HepG2 (cell line): ENCODE results near the gene CALR. TPM values are rescaled to one million over a fixed set of nuclear protein-coding genes. Genes with fewer than 3 reads are reported as not detected.
A peak's percentile ranks its signal among the peaks of the same experiment; 100 is the strongest.

Source experiments
- ATF5 ChIP-seq: sonication (generic); formaldehyde crosslinking; IDR thresholded peaks from 2 replicates; pipeline ENCODE4 v1.4.0; 2020; ENCODE audit warnings: mild to moderate bottlenecking, low read depth, missing genetic modification reagents
- BATF2 ChIP-seq: sonication (generic); formaldehyde crosslinking; IDR thresholded peaks from 2 replicates; pipeline ENCODE4 v1.8.0; 2022; ENCODE audit warnings: mild to moderate bottlenecking, missing genetic modification reagents, moderate library complexity
- DMAP1 ChIP-seq: IDR thresholded peaks from 2 replicates; pipeline ENCODE4 v1.6.1; 2016
- FIP1L1 ChIP-seq: fragments of 200-400 bp; formaldehyde crosslinking; IDR thresholded peaks from 2 replicates; pipeline ENCODE4 v1.6.1; 2018; ENCODE audit warnings: low read depth, mild to moderate bottlenecking, low read length, moderate library complexity, borderline replicate concordance; ENCODE audit not compliant: insufficient read depth
- MEF2D ChIP-seq: sonication (generic); formaldehyde crosslinking; IDR thresholded peaks from 2 replicates; pipeline ENCODE4 v1.5.1; 2020; ENCODE audit warnings: mild to moderate bottlenecking, missing genetic modification reagents
- MYNN ChIP-seq: sonication (generic); formaldehyde crosslinking; IDR thresholded peaks from 2 replicates; pipeline ENCODE4 v1.4.0; 2020; ENCODE audit warnings: mild to moderate bottlenecking, low read depth, missing genetic modification reagents
- NCOR1 ChIP-seq: fragments of 200-600 bp; sonication (generic); IDR thresholded peaks from 2 replicates; pipeline ENCODE4 v1.7.0; 2017; ENCODE audit warnings: antibody characterized with exemption, low read length, borderline replicate concordance
- RCOR2 ChIP-seq: IDR thresholded peaks from 2 replicates; pipeline ENCODE4 v1.6.1; 2016; ENCODE audit warnings: missing biosample characterization, missing genetic modification reagents
- RFX1 ChIP-seq: fragments of 450-650 bp; IDR thresholded peaks from 2 replicates; pipeline ENCODE4 v1.6.1; 2017
- SETDB1 ChIP-seq: sonication (generic); formaldehyde crosslinking; IDR thresholded peaks from 2 replicates; pipeline ENCODE4 v1.5.1; 2020; ENCODE audit warnings: missing genetic modification reagents, mild to moderate bottlenecking, borderline replicate concordance
- SIN3B ChIP-seq: fragments of 150-350 bp; IDR thresholded peaks from 2 replicates; pipeline ENCODE4 v1.6.1; 2014; ENCODE audit warnings: low read length
- ZBTB2 ChIP-seq: sonication (generic); formaldehyde crosslinking; IDR thresholded peaks from 2 replicates; pipeline ENCODE4 v1.8.0; 2022; ENCODE audit warnings: low read depth, missing genetic modification reagents
- ZBTB20 ChIP-seq: sonication (generic); formaldehyde crosslinking; IDR thresholded peaks from 2 replicates; pipeline ENCODE4 v1.8.1; 2023; ENCODE audit warnings: missing genetic modification reagents, low read depth, mild to moderate bottlenecking, borderline replicate concordance
- ZC3H13 ChIP-seq: sonication (generic); formaldehyde crosslinking; IDR thresholded peaks from 2 replicates; pipeline ENCODE4 v1.8.1; 2023; ENCODE audit warnings: mild to moderate bottlenecking, missing genetic modification reagents, moderate library complexity
- ZNF362 ChIP-seq: sonication (generic); formaldehyde crosslinking; IDR thresholded peaks from 2 replicates; pipeline ENCODE4 v1.4.0; 2020; ENCODE audit warnings: missing genetic modification reagents, mild to moderate bottlenecking, borderline replicate concordance
- ZNF430 ChIP-seq: sonication (generic); formaldehyde crosslinking; IDR thresholded peaks from 2 replicates; pipeline ENCODE4 v1.9.0; 2021; ENCODE audit warnings: mild to moderate bottlenecking, missing genetic modification reagents
- ZNF468 ChIP-seq: sonication (generic); formaldehyde crosslinking; IDR thresholded peaks from 2 replicates; pipeline ENCODE4 v1.8.0; 2022; ENCODE audit warnings: mild to moderate bottlenecking, moderate library complexity, missing genetic modification reagents
- ZNF564 ChIP-seq: sonication (generic); formaldehyde crosslinking; IDR thresholded peaks from 2 replicates; pipeline ENCODE4 v1.8.1; 2023; ENCODE audit warnings: mild to moderate bottlenecking, missing genetic modification reagents
- polyA plus RNA-seq, 8 experiments: library from polyadenylated mRNA; depleted of rRNA in 3 of 8; stranded (reverse) in 7 of 8; unstranded in 1 of 8; fragments of >200 nt; fragmentation: Illumina TruSeq in 4 of 8; extraction: Trizol in 4 of 8; gene quantifications; 2 replicates each; pipeline versions ENCODE4 v1.2.1 to v1.2.3, GENCODE V29; 2011 to 2016; ENCODE audit warnings: low read depth in 4 of 8, missing spikeins in 1 of 8, mixed read lengths in 1 of 8; ENCODE audit not compliant: insufficient read depth in 1 of 8
- total RNA-seq, 5 experiments: library from RNA; depleted of rRNA; stranded (reverse); fragments of >200 nt; fragmentation: Illumina TruSeq; extraction: Trizol; gene quantifications; 2 replicates each; pipeline ENCODE4 v1.2.3, GENCODE V29; 2016; ENCODE audit warnings: low read depth in 1 of 5
- TF ChIP-seq, protein P1 (sequence below): sonication (generic); formaldehyde crosslinking; IDR thresholded peaks from 2 replicates; pipeline ENCODE4 v1.4.0; 2020; ENCODE audit warnings: missing genetic modification reagents
- TF ChIP-seq, protein P2 (sequence below): sonication (generic); formaldehyde crosslinking; IDR thresholded peaks from 2 replicates; pipeline ENCODE4 v1.5.1; 2020; ENCODE audit warnings: mild to moderate bottlenecking, moderate library complexity, missing genetic modification reagents
- TF ChIP-seq, protein P3 (sequence below): sonication (generic); formaldehyde crosslinking; IDR thresholded peaks from 2 replicates; pipeline ENCODE4 v1.4.0; 2020; ENCODE audit warnings: mild to moderate bottlenecking, missing genetic modification reagents

Gene CALR
- total and polyA plus RNA-seq, 2 of the 13 experiments (the other 11 are each of a cell fraction or from before 2014, with no cell fraction given), result 898 to 934 TPM

DNA sequence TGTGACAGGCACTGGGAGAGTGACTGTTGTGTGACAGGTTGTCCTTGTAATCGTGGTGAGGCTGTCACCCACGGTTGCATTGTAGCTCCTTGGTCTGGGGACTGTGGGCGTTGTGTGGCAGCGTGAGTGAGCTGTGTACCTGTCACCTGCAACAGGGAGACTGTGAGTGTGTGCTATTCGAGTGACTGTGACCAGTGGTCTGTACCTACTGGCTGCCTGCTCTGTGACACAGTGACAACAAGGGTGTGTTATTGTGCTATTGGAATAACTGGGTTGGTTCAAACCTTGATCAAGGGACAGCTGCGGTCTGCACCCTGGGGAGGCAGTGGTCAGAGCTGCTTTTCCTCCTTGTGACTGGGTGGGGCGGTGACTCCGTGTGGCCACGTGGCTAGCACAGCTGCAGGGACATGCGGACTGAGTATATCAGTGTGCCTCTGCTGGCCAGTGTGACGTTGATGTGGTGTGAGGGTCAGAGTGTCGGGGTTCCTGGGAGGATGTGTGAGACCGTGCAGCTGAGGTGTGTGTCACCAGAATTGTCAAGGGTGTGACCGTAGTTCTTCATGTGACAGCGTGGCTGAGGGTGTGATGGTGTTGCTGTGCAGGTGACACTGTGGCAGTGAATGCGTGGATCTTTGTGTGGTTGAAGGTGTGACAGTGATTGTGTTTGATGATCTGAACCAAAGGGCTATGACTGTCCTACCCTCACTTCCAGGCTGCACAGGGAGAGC lies 46.8 kb downstream of the CALR start (continued):
- TF ChIP-seq RFX1, result no peak
- no peak for TF ChIP-seq ZNF430 (CRISPR knock-in tag)
- no peak for TF ChIP-seq FIP1L1
- 0 out of 2 replicates have a peak, but pooled peaks have one; percentile 28 for TF ChIP-seq ZBTB2 (CRISPR knock-in tag)
- TF ChIP-seq SETDB1 (CRISPR knock-in tag), result no peak
- TF ChIP-seq ZNF468 (CRISPR knock-in tag), result no peak
- no peak for TF ChIP-seq NCOR1
- TF ChIP-seq, protein P1, sequence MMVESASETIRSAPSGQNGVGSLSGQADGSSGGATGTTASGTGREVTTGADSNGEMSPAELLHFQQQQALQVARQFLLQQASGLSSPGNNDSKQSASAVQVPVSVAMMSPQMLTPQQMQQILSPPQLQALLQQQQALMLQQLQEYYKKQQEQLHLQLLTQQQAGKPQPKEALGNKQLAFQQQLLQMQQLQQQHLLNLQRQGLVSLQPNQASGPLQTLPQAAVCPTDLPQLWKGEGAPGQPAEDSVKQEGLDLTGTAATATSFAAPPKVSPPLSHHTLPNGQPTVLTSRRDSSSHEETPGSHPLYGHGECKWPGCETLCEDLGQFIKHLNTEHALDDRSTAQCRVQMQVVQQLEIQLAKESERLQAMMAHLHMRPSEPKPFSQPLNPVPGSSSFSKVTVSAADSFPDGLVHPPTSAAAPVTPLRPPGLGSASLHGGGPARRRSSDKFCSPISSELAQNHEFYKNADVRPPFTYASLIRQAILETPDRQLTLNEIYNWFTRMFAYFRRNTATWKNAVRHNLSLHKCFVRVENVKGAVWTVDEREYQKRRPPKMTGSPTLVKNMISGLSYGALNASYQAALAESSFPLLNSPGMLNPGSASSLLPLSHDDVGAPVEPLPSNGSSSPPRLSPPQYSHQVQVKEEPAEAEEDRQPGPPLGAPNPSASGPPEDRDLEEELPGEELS (CRISPR knock-in tag), result no peak
- no peak for TF ChIP-seq ATF5 (CRISPR knock-in tag)
- TF ChIP-seq, protein P2, sequence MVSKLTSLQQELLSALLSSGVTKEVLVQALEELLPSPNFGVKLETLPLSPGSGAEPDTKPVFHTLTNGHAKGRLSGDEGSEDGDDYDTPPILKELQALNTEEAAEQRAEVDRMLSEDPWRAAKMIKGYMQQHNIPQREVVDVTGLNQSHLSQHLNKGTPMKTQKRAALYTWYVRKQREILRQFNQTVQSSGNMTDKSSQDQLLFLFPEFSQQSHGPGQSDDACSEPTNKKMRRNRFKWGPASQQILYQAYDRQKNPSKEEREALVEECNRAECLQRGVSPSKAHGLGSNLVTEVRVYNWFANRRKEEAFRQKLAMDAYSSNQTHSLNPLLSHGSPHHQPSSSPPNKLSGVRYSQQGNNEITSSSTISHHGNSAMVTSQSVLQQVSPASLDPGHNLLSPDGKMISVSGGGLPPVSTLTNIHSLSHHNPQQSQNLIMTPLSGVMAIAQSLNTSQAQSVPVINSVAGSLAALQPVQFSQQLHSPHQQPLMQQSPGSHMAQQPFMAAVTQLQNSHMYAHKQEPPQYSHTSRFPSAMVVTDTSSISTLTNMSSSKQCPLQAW, result no peak; the same call in 1 of the 2 replicates
- TF ChIP-seq MYNN (CRISPR knock-in tag), result no peak
- TF ChIP-seq ZNF564 (CRISPR knock-in tag), result no peak
- peak; percentile 65; the same call in 1 of the 2 replicates for TF ChIP-seq MEF2D (CRISPR knock-in tag)
- TF ChIP-seq ZC3H13 (CRISPR knock-in tag), result no peak
- peak; percentile 70 for TF ChIP-seq DMAP1
- TF ChIP-seq BATF2 (CRISPR knock-in tag), result no peak
- no peak for TF ChIP-seq SIN3B
- TF ChIP-seq, protein P3, sequence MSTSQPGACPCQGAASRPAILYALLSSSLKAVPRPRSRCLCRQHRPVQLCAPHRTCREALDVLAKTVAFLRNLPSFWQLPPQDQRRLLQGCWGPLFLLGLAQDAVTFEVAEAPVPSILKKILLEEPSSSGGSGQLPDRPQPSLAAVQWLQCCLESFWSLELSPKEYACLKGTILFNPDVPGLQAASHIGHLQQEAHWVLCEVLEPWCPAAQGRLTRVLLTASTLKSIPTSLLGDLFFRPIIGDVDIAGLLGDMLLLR (CRISPR knock-in tag), result peak; percentile 83
- no peak for TF ChIP-seq RCOR2
- no peak for TF ChIP-seq ZBTB20 (CRISPR knock-in tag)
- no peak for TF ChIP-seq ZNF362
